ENCODE data around the gene IGFL1. TPM values are rescaled to one million over a fixed set of nuclear protein-coding genes. Genes with fewer than 3 reads are reported as not detected.

Gene IGFL1
- total and polyA plus RNA-seq, 2 experiments from 2014 or later: not detected

DNA sequence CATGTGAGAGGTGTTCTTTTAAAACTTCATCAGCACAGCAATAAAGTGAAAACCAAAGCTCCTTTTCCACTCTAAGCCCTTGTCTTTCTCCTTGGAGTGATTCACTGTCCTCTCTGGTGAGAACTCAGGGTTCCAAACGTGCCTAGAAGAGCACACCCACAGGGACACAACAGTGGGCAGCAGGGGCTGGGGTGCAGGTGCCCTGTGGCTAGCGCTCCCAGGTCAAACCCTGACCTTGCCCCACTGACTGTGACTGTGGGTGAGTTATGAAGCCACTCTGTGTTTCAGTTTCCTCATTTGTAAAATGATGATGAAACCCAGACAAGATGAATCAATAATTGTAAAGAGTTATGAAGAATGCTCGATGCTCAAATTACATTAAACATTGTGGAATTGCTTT is 37.6 kb upstream of the IGFL1 start:
- ATAC-seq: no peak
- H3K27me3 Mint-ChIP-seq (ENCODE audit: insufficient read depth, low read depth, poor library complexity): peaks cover 6% of the 10 kb centered on the region
- no peaks in the 10 kb centered on the region for H3K36me3 ChIP-seq (ENCODE audit: insufficient read depth)
- TF ChIP-seq CTCF (conservative IDR thresholded peaks at IDR 0.05; ENCODE audit: low read depth in 2 of 2) (no peak), EZH2phosphoT487 (IDR thresholded peaks at IDR 0.05; ENCODE audit: unreplicated experiment) (no peak), NANOG (IDR thresholded peaks at IDR 0.05; ENCODE audit: borderline replicate concordance) (no peak), JUNB (IDR thresholded peaks at IDR 0.05; ENCODE audit: unreplicated experiment) (no peak), CREB1 (CRISPR knock-in tag; IDR thresholded peaks at IDR 0.05; ENCODE audit: low read depth) (no peak), EZH2 (IDR thresholded peaks at IDR 0.05; ENCODE audit: low read depth, unreplicated experiment) (no peak), ZNF331 (CRISPR knock-in tag; IDR thresholded peaks at IDR 0.05; ENCODE audit: low read depth) (no peak), ZNF114 (CRISPR knock-in tag; IDR thresholded peaks at IDR 0.05) (no peak), STAT1 (IDR thresholded peaks at IDR 0.05; ENCODE audit: unreplicated experiment) (no peak), ZNF462 (CRISPR knock-in tag; IDR thresholded peaks at IDR 0.05) (no peak), POLR2AphosphoS5 (IDR thresholded peaks at IDR 0.05; ENCODE audit: low read depth) (no peak)
- TF ChIP-seq, protein P1, sequence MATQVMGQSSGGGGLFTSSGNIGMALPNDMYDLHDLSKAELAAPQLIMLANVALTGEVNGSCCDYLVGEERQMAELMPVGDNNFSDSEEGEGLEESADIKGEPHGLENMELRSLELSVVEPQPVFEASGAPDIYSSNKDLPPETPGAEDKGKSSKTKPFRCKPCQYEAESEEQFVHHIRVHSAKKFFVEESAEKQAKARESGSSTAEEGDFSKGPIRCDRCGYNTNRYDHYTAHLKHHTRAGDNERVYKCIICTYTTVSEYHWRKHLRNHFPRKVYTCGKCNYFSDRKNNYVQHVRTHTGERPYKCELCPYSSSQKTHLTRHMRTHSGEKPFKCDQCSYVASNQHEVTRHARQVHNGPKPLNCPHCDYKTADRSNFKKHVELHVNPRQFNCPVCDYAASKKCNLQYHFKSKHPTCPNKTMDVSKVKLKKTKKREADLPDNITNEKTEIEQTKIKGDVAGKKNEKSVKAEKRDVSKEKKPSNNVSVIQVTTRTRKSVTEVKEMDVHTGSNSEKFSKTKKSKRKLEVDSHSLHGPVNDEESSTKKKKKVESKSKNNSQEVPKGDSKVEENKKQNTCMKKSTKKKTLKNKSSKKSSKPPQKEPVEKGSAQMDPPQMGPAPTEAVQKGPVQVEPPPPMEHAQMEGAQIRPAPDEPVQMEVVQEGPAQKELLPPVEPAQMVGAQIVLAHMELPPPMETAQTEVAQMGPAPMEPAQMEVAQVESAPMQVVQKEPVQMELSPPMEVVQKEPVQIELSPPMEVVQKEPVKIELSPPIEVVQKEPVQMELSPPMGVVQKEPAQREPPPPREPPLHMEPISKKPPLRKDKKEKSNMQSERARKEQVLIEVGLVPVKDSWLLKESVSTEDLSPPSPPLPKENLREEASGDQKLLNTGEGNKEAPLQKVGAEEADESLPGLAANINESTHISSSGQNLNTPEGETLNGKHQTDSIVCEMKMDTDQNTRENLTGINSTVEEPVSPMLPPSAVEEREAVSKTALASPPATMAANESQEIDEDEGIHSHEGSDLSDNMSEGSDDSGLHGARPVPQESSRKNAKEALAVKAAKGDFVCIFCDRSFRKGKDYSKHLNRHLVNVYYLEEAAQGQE (IDR thresholded peaks at IDR 0.05; ENCODE audit: unreplicated experiment): no peak
- TF ChIP-seq, protein P2, sequence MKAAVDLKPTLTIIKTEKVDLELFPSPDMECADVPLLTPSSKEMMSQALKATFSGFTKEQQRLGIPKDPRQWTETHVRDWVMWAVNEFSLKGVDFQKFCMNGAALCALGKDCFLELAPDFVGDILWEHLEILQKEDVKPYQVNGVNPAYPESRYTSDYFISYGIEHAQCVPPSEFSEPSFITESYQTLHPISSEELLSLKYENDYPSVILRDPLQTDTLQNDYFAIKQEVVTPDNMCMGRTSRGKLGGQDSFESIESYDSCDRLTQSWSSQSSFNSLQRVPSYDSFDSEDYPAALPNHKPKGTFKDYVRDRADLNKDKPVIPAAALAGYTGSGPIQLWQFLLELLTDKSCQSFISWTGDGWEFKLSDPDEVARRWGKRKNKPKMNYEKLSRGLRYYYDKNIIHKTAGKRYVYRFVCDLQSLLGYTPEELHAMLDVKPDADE (IDR thresholded peaks at IDR 0.05): no peak
- no peak overlapping the region for H3K4me2 ChIP-seq
- no peak overlapping the region for H3K27ac ChIP-seq (ENCODE audit: low read depth)
- H3K36me3 Mint-ChIP-seq (ENCODE audit: low read depth): no peaks in the 10 kb centered on the region
- H3K4me3 Mint-ChIP-seq: no peak overlapping the region
- H3K9me3 Mint-ChIP-seq: no peaks in the 10 kb centered on the region; the same call in 2 of the 3 replicates
- H3K4me1 Mint-ChIP-seq: no peaks in the 10 kb centered on the region
- H3K27me3 ChIP-seq (ENCODE audit: insufficient read depth): no peaks in the 10 kb centered on the region
- no peak overlapping the region for H2AFZ ChIP-seq
- DNase-seq (ENCODE audit: low spot score): no peak
- H3K4me3 ChIP-seq: no peak overlapping the region
- H3K79me2 ChIP-seq (replicated peaks; ENCODE audit: insufficient read depth): no peaks in the 10 kb centered on the region
- no peaks in the 10 kb centered on the region; the same call in 1 of the 2 replicates for H4K20me1 ChIP-seq (replicated peaks; ENCODE audit: insufficient read depth)
- no peaks in the 10 kb centered on the region for H3K9me2 ChIP-seq (ENCODE audit: insufficient read depth)
- no peaks in the 10 kb centered on the region for H3K4me1 ChIP-seq (ENCODE audit: insufficient read depth)
- H3K27ac Mint-ChIP-seq: no peak overlapping the region
- H3F3A ChIP-seq (replicated peaks; ENCODE audit: low read depth): no peaks in the 10 kb centered on the region
